Esophagus squamous epithelium (tissue), 5 donors: Measurements from ENCODE around the gene TXNDC12. TPM values are rescaled to one million over a fixed set of nuclear protein-coding genes. Genes with fewer than 3 reads are reported as not detected.

Experiments used
- DNase-seq: peaks from one replicate; lab custom pipeline; 2025; lab: John Stamatoyannopoulos, UW
- H3K27ac ChIP-seq, 4 donors: fragments of 200-600 bp; sonication (generic); one replicate each; pipeline ENCODE4 v1.5.1; 2016 to 2019; ENCODE audit warnings: mild to moderate bottlenecking in 1 of 4
- H3K27me3 ChIP-seq, 4 donors: fragments of 200-600 bp; sonication (generic); 1 replicate in 3 of 4; 2 replicates in 1 of 4; pipeline versions ENCODE4 v1.5.1 to v1.6.0; 2017 to 2021; ENCODE audit warnings: antibody characterized with exemption in 1 of 4
- H3K36me3 ChIP-seq, 3 donors: fragments of 200-600 bp; sonication (generic); one replicate each; pipeline ENCODE4 v1.5.1; 2016 to 2019
- H3K4me1 ChIP-seq, 3 donors: fragments of 200-600 bp; sonication (generic); one replicate each; pipeline ENCODE4 v1.5.1; 2017 to 2019
- H3K4me3 ChIP-seq, 4 donors: fragments of 200-600 bp; sonication (generic); 1 replicate in 3 of 4; 2 replicates in 1 of 4; pipeline ENCODE4 v1.5.1; 2016 to 2019; ENCODE audit warnings: mild to moderate bottlenecking in 2 of 4, moderate library complexity in 1 of 4
- H3K9me3 ChIP-seq, 3 donors: fragments of 200-600 bp; sonication (generic); one replicate each; pipeline ENCODE4 v1.5.1; 2016 to 2019
- POLR2A ChIP-seq, 4 donors: fragments of 450-650 bp; IDR thresholded peaks; one replicate each; pipeline ENCODE4 v1.6.1; 2017; ENCODE audit warnings: antibody characterized with exemption in 4 of 4, mild to moderate bottlenecking in 4 of 4, moderate library complexity in 3 of 4
- WGBS, 2 donors: methylation state at CpG; one replicate each; pipeline ENCODE4 v1.1.5; 2018; 5-methylcytosine and 5-hydroxymethylcytosine counted together
- intact Hi-C: fragments of 100-400 bp; cut with DNase I; formaldehyde crosslinking; loops from one replicate; pipeline ENCODE4 v1.15.0; 2022
- small RNA-seq, 4 donors: library from RNA; depleted of rRNA; stranded (forward); fragments of <200 nt; gene quantifications; one replicate each; pipeline ENCODE3, GENCODE V24; 2016
- total RNA-seq, 4 donors: library from RNA; depleted of rRNA; stranded (reverse); fragments of >200 nt; gene quantifications; one replicate each; pipeline ENCODE4 v1.1.0, GENCODE V29; 2016
- TF ChIP-seq, protein P1 (sequence below), 6 experiments: fragments of 450-650 bp in 4 of 6; fragments of 200-600 bp in 2 of 6; sonication (generic) in 2 of 6; IDR thresholded peaks; one replicate each; pipeline ENCODE4 v1.5.1; 2016 to 2019; ENCODE audit warnings: antibody characterized with exemption in 6 of 6, mild to moderate bottlenecking in 4 of 6, moderate library complexity in 4 of 6
- donor health status: DM: yes; HTN: yes; CAD: no.

TXNDC12 gene
- total RNA-seq, 4 donors from 2014 or later = 16.6 to 29.8 (median 23.2) TPM

DNA sequence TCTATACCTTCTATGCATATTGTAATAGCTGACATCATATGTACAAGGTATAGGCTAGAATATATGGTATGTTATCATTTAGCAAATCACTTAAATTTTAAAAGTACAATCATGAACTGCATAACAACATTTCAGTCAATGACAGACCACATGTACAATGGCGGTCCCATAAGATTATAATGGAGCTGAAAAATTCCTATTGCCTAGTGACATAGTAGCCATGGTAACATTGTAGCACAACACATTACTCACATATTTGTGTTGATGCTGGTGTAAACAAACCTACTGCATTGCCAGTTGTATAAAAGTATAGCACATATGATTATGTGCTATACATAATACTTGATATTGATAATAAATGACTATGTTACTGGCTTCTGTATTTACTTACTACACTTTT is 73.4 kb downstream of the TXNDC12 start:
- 93 to 100% methylated on average over 1 of the region's 1 CpG for WGBS, 2 donors
- Histone ChIP-seq H3K27me3 (no peaks in the 10 kb centered on the region), H3K4me3 (no peak overlapping the region), H3K36me3 (no peaks in the 10 kb centered on the region), H3K4me1 (no peaks in the 10 kb centered on the region), H3K9me3 (no peaks in the 10 kb centered on the region), H3K27ac (no peak overlapping the region)
- TF ChIP-seq POLR2A (IDR thresholded peaks at IDR 0.05) = no peak
- TF ChIP-seq, protein P1, sequence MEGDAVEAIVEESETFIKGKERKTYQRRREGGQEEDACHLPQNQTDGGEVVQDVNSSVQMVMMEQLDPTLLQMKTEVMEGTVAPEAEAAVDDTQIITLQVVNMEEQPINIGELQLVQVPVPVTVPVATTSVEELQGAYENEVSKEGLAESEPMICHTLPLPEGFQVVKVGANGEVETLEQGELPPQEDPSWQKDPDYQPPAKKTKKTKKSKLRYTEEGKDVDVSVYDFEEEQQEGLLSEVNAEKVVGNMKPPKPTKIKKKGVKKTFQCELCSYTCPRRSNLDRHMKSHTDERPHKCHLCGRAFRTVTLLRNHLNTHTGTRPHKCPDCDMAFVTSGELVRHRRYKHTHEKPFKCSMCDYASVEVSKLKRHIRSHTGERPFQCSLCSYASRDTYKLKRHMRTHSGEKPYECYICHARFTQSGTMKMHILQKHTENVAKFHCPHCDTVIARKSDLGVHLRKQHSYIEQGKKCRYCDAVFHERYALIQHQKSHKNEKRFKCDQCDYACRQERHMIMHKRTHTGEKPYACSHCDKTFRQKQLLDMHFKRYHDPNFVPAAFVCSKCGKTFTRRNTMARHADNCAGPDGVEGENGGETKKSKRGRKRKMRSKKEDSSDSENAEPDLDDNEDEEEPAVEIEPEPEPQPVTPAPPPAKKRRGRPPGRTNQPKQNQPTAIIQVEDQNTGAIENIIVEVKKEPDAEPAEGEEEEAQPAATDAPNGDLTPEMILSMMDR (IDR thresholded peaks at IDR 0.05) = no peak
- no peak for DNase-seq
- intact Hi-C loops = no loop called here

DNA sequence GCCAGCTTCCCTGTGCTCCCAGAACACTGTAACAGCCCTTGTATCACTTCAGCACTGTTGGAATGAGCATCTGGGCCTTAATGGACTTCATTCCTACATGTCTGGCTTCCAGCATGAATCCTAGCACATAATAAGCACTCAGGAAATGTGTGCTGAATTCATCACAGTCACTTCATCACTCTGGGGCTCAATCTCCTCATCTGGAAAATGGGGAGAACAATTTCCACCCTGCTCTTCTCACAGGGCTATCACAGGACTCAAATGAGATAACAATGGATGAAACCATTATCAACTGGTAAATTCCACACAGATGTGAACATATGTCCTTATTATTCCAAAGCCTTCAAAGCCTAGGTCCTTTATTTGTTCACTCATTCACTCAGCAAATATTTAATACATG is 76.9 kb downstream of the TXNDC12 start:
- Histone ChIP-seq H3K4me3 (no peak overlapping the region), H3K4me1 (no peaks in the 10 kb centered on the region), H3K9me3 (no peaks in the 10 kb centered on the region), H3K27me3 (no peaks in the 10 kb centered on the region), H3K27ac (no peak overlapping the region), H3K36me3 (no peaks in the 10 kb centered on the region)
- intact Hi-C loops = no loop called here
- TF ChIP-seq POLR2A (IDR thresholded peaks at IDR 0.05) = no peak
- TF ChIP-seq, protein P1 (IDR thresholded peaks at IDR 0.05) = no peak
- DNase-seq = no peak

DNA sequence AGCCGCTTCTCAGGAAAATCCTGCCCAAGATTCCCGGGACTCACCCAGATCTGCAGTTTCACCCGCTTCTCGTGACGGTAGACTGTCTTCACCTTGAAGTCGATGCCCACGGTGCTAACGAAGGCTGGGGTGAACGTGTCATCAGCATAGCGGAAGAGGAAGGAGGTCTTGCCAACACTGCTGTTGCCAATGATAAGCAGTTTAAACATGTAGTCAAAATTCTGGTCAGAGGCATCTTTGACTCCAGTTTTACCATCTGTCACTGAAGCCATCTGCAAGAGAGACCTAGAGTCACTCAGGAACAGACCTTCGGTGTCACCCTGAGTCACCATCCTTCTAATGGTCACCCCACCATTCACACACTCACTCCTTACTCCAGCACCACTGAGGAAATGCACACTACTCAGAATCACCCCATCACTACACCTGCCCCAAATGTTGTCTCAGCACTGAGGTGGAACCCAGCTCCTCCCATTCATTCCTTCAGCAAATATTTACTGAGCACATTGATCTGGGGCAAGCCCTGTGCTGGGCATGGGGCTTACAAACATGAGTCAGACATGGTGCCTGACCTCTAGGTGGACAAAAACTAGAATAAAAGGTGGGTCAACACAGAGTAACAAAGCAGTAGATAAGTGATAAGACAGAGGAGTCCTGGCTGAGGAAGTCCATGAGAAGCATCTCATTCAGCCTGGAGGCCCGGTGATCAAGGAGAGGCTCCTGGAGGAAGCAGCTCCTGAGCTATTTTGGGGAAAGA is 78.0 kb downstream of the TXNDC12 start:
- TF ChIP-seq, protein P1 (IDR thresholded peaks at IDR 0.05) = no peak
- TF ChIP-seq POLR2A (IDR thresholded peaks at IDR 0.05) = no peak
- Histone ChIP-seq H3K4me3 (no peak overlapping the region), H3K27me3 (no peaks in the 10 kb centered on the region), H3K4me1 (no peaks in the 10 kb centered on the region), H3K9me3 (no peaks in the 10 kb centered on the region), H3K27ac (no peak overlapping the region), H3K36me3 (no peaks in the 10 kb centered on the region)
- no peak for DNase-seq
- intact Hi-C loops = no loop called here
- WGBS, 2 donors = 73 to 91% methylated on average over 12 of the region's 12 CpGs

DNA sequence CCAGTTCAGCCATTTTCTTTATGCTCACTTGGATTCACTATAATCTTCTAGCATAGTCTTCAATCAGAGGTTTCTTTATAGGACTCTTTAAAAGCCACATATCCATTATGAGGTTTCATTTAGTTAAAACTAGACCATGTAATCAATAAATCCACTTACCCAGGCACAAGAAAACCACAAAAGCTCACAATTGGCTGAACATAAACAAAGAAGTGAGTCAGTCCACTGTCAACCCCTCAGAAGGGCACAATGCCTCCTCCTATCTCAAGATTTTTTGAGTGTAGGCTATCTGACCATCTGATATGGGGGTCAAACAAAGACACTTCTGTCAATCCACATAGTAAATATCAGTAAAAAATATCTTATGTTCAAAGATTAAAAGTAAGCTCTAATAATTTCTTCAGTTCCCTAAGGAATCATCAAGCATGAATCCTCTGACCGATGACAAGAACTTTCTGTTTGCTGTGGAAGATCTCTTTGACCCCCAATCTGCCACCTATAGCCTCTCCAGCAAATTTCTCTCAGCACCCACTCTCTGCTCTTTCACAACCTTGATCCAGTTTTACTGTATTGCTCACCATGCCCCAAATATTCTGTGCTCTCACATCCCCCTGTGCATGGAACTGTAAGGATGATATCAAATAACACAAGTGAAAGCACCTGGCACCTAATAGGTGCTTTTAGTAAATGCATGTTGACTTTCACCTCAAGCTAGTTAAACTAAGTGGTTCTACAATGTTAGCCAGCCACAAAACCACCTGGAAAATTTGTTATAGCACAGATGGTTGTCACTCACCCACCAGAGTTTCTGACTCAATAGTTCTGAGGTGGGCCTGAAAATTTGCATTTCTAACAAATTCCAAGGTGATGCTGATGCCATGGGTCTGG is 81.2 kb downstream of the TXNDC12 start:
- WGBS, 2 donors = 63 to 79% methylated on average over 1 of the region's 1 CpG
- no peaks in the 10 kb centered on the region for H3K4me1 ChIP-seq
- H3K27ac ChIP-seq = no peak overlapping the region
- no peaks in the 10 kb centered on the region for H3K9me3 ChIP-seq
- DNase-seq = no peak
- H3K27me3 ChIP-seq = no peaks in the 10 kb centered on the region
- no peak for TF ChIP-seq POLR2A (IDR thresholded peaks at IDR 0.05)
- TF ChIP-seq, protein P1 (IDR thresholded peaks at IDR 0.05) = no peak
- intact Hi-C loops = no loop called here
- H3K36me3 ChIP-seq = no peaks in the 10 kb centered on the region
- H3K4me3 ChIP-seq = no peak overlapping the region

Small RNA genes within 50 kb of the gene (small RNA-seq; reads per million reads assigned to genes)
- gene RN7SL290P (0 reads per million in 4 donors), gene RNA5SP48 (0.07 to 0.95 (median 0.58) reads per million in 4 donors)

Other genes with a start within 250 kb of the TXNDC12 start
- gene NRDC, start 176.5 kb downstream of the TXNDC12 start, total RNA-seq = 10 to 100 TPM; 35.1 to 83.7 (median 64.1) TPM
- under 1 TPM in 3 of 4 donors, not detected in 1; under 0.01 TPM for gene RAB3B, start 64.5 kb downstream of the TXNDC12 start, total RNA-seq
- gene KTI12, start 21.4 kb downstream of the TXNDC12 start, total RNA-seq = 1 to 10 TPM; 4.8 to 8.6 (median 7.7) TPM
- gene BTF3L4, start 1.1 kb upstream of the TXNDC12 start, total RNA-seq = 10 to 100 TPM; 33.8 to 46.5 (median 37.0) TPM
- gene ZFYVE9, start 86.9 kb upstream of the TXNDC12 start, total RNA-seq = 10 to 100 TPM; 12.7 to 31.1 (median 16.2) TPM